ENCODE results near the gene GUCA2B. TPM values are rescaled to one million over a fixed set of nuclear protein-coding genes. Genes with fewer than 3 reads are reported as not detected.
A peak's percentile ranks its signal among the peaks of the same experiment; 100 is the strongest.

GUCA2B gene
- total and polyA plus RNA-seq, 4 donors: 1.2 to 78.5 TPM; not detected in 2

DNA sequence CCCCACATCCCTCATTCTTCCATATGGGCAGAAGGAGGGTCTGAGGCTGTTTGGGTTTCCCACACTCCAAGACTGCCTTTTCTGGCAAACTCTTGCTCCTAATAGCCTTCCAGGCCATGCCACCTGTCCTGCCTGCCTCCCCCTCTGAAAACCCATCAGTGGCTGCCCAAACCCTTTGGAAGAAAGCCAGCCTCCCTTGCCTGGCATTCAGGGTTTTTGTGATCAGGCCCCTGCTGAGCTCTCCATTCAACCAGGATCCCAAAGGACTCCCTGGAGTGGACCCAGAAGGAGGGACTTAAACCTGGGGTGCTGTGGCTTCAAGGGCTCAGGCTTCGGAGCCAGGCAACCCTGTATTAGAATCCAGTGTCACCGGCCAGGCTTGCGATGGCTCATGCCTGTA is 15.6 kb downstream of the GUCA2B start:
- Histone ChIP-seq H3K4me3 (ENCODE audit: low read length in 2 of 2) (no peak overlapping the region), H3K36me3 (ENCODE audit: control insufficient read depth in 1 of 2, insufficient read depth in 2 of 2, low read length in 1 of 2) (no peaks in the 10 kb centered on the region), H3K9me3 (ENCODE audit: control insufficient read depth, low read length) (no peaks in the 10 kb centered on the region), H3K27me3 (ENCODE audit: control insufficient read depth in 1 of 2, insufficient read depth in 2 of 2, low read length in 1 of 2) (no peaks in the 10 kb centered on the region), H3K4me1 (ENCODE audit: control insufficient read depth in 1 of 2, insufficient read depth in 2 of 2, low read length in 2 of 2) (no peaks in the 10 kb centered on the region), H3K27ac (ENCODE audit: low read depth in 1 of 2, low read length in 2 of 2) (no peak overlapping the region)
- DNase-seq (no peak), ATAC-seq (ENCODE audit: low FRiP score) (no peak)
- 94% methylated on average over 3 of the region's 3 CpGs for WGBS, 2 donors
- intact Hi-C loops (cut with DNase I): no loop called here

DNA sequence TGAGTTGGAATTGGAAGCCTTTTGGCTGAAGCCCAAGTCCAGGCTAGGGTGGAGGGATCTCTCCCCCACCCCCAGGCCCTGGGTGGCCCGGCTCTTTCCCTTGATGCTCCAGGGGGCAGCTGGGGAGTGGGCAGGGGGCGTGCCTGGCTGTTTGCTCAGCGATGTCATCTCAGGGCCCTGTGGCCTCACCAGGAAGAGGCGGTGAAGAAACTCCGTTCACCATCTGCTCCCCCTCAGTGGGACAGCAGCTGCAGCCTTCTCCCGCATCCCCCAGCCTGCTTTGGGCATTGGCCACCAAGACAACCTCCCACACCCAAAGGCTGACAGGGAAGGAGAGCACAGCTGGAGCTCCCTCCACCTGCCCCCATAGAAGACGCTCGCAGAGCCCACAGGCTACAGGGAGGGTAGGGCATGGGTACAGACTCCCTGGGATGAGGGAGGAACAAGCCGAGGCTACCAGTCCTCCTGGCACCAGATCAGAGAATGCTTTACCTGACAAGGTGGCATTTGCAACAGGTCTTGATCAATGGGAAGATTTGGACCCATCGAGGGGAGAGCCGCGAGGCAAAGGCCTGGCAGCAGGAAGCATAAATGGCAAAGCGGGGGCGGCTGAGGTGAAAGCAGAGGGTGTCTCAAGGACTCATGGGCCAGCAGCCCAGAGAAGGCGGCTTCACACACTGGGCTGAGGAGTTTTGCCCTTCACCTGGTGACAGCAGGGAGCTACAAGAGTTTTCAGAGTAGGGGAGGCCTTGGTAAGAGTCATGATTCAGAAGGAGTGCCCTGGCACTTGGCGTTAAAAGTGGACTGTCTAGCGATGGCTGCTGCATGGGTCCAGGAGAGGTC is 17.8 kb downstream of the GUCA2B start:
- Histone ChIP-seq H3K4me1 (ENCODE audit: control insufficient read depth in 1 of 2, insufficient read depth in 2 of 2, low read length in 2 of 2) (no peaks in the 10 kb centered on the region), H3K27me3 (ENCODE audit: control insufficient read depth in 1 of 2, insufficient read depth in 2 of 2, low read length in 1 of 2) (no peaks in the 10 kb centered on the region), H3K9me3 (ENCODE audit: control insufficient read depth, low read length) (no peaks in the 10 kb centered on the region), H3K36me3 (ENCODE audit: control insufficient read depth in 1 of 2, insufficient read depth in 2 of 2, low read length in 1 of 2) (no peaks in the 10 kb centered on the region), H3K27ac (ENCODE audit: low read depth in 1 of 2, low read length in 2 of 2) (no peak overlapping the region), H3K4me3 (ENCODE audit: low read length in 2 of 2) (no peak overlapping the region)
- ATAC-seq (ENCODE audit: low FRiP score) (no peak), DNase-seq (no peak)
- intact Hi-C loops (cut with DNase I): loop anchor here in 1 of 2 donors (5.0 to 10.0 kb wide), 2 partner anchors 164 to 599 kb away; partner anchors contain the start of gene FOXJ3
- 66 to 77% methylated on average over 15 to 17 of the region's 17 CpGs for WGBS, 2 donors

GRCh38 chr1:42171679-42172266 is 18.6 kb downstream of the GUCA2B start:
- no peaks in the 10 kb centered on the region for H3K36me3 ChIP-seq (ENCODE audit: control insufficient read depth in 1 of 2, insufficient read depth in 2 of 2, low read length in 1 of 2)
- no peak overlapping the region for H3K4me3 ChIP-seq (ENCODE audit: low read length in 2 of 2)
- ATAC-seq (ENCODE audit: low FRiP score) (no peak), DNase-seq (no peak)
- no peak overlapping the region for H3K27ac ChIP-seq (ENCODE audit: low read depth in 1 of 2, low read length in 2 of 2)
- no peaks in the 10 kb centered on the region for H3K9me3 ChIP-seq (ENCODE audit: control insufficient read depth, low read length)
- WGBS, 2 donors: 79 to 80% methylated on average over 6 of the region's 6 CpGs
- H3K27me3 ChIP-seq (ENCODE audit: control insufficient read depth in 1 of 2, insufficient read depth in 2 of 2, low read length in 1 of 2): no peaks in the 10 kb centered on the region
- H3K4me1 ChIP-seq (ENCODE audit: control insufficient read depth in 1 of 2, insufficient read depth in 2 of 2, low read length in 2 of 2): no peaks in the 10 kb centered on the region
- intact Hi-C loops (cut with DNase I): loop anchor here in 1 of 2 donors (5.0 to 10.0 kb wide), 2 partner anchors 163 to 599 kb away; partner anchors contain the start of gene FOXJ3

DNA sequence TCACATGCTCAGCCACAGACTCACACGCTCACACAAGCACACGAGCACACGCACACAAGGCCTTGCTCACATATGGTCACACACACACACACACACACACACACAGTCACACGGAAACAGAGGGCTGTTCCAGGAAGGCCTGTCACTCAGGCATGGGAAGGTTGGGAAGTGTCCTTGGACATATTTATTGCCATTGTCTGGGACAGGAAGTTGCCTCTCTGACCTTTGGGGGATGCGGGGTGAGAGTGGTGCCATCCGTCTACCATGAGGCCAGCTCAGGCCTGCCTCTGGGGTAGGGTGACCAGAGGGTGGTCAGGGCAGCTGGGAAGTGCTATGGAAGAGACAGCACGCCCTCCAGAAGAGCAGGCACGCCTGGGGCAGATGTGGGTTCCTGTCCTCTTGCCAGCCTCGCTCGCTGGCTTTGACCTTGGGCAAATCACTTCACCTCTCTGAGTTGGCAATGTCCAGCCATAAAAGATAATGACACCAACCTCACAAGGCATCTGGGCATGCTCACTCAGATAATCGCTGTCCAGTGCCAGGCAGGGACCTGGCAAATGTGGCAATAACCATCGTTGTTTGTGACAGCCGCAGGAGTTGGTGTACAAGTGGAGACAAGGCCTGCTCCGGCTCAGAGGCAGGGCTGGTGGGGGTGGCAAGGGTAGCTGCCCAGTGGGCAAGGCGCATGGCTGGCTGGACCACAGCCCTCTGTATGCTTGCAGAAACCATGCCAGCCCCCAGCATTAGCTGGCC is 19.3 kb downstream of the GUCA2B start:
- H3K27me3 ChIP-seq (ENCODE audit: control insufficient read depth in 1 of 2, insufficient read depth in 2 of 2, low read length in 1 of 2): no peaks in the 10 kb centered on the region
- no peak overlapping the region for H3K27ac ChIP-seq (ENCODE audit: low read depth in 1 of 2, low read length in 2 of 2)
- DNase-seq (no peak), ATAC-seq (ENCODE audit: low FRiP score) (no peak)
- intact Hi-C loops (cut with DNase I): loop anchor here (1.0 to 10.0 kb wide), 3 partner anchors 162 to 600 kb away; partner anchors contain the start of gene FOXJ3 (in 1 of the 2)
- WGBS, 2 donors: 55% methylated on average over 15 of the region's 15 CpGs
- no peak overlapping the region for H3K4me3 ChIP-seq (ENCODE audit: low read length in 2 of 2)
- H3K4me1 ChIP-seq (ENCODE audit: control insufficient read depth in 1 of 2, insufficient read depth in 2 of 2, low read length in 2 of 2): no peaks in the 10 kb centered on the region
- H3K36me3 ChIP-seq (ENCODE audit: control insufficient read depth in 1 of 2, insufficient read depth in 2 of 2, low read length in 1 of 2): no peaks in the 10 kb centered on the region
- no peaks in the 10 kb centered on the region for H3K9me3 ChIP-seq (ENCODE audit: control insufficient read depth, low read length)

- intact Hi-C loops (cut with DNase I): loop anchor here (1.0 to 10.0 kb wide), 3 partner anchors 161 to 601 kb away; partner anchors contain the start of gene FOXJ3 (in 1 of the 2)
- H3K4me1 ChIP-seq (ENCODE audit: control insufficient read depth in 1 of 2, insufficient read depth in 2 of 2, low read length in 2 of 2): no peaks in the 10 kb centered on the region
- peak; percentile 77 for ATAC-seq (ENCODE audit: low FRiP score)
- no peak overlapping the region for H3K27ac ChIP-seq (ENCODE audit: low read depth in 1 of 2, low read length in 2 of 2)
- no peaks in the 10 kb centered on the region for H3K27me3 ChIP-seq (ENCODE audit: control insufficient read depth in 1 of 2, insufficient read depth in 2 of 2, low read length in 1 of 2)
- no peaks in the 10 kb centered on the region for H3K36me3 ChIP-seq (ENCODE audit: control insufficient read depth in 1 of 2, insufficient read depth in 2 of 2, low read length in 1 of 2)
- H3K4me3 ChIP-seq (ENCODE audit: low read length in 2 of 2): no peak overlapping the region
- 23 to 25% methylated on average over 9 of the region's 9 CpGs for WGBS, 2 donors
- DNase-seq: peak; percentile 60 to 84
- H3K9me3 ChIP-seq (ENCODE audit: control insufficient read depth, low read length): no peaks in the 10 kb centered on the region
Measured at GRCh38 chr1:42173155-42173933, 20.1 kb downstream of the GUCA2B start.

DNA sequence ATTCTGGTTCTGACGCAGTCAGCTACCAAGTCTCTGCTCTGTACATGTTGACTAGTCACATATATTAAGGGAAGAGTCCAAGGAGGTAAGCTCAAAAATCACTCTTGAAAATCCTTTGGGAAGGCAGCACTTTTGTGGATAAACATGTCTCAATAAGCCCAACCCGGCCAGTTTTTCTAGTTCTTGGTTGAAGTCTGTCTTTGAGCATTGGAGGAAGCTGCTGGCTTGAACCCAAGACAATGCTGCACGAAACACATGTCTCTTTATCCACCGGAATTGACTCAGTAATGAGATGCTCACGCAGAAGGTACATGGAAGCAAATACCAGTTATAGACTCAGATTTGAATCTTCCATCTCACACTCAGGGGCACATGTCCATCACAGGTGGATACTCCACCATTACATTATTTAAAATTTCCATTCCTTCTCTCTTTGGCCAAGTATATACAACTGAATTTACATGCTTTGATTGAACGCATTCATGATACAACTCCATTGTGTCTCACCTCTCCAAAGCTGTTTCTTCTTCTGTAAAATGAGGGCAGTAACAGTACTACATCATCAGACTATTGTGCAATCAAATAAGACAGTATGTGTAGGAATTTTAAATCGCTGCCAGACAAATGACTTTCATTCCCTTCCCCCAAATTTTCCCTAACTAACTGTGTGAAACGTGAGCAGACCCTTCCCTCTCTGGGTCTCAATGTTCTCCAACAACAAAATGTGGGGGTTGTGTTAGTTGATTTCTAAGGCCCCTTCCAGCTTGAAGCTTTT is 20.9 kb downstream of the GUCA2B start:
- no peak overlapping the region for H3K4me3 ChIP-seq (ENCODE audit: low read length in 2 of 2)
- no peaks in the 10 kb centered on the region for H3K4me1 ChIP-seq (ENCODE audit: control insufficient read depth in 1 of 2, insufficient read depth in 2 of 2, low read length in 2 of 2)
- DNase-seq (no peak), ATAC-seq (ENCODE audit: low FRiP score) (no peak)
- H3K9me3 ChIP-seq (ENCODE audit: control insufficient read depth, low read length): no peaks in the 10 kb centered on the region
- WGBS, 2 donors: 91 to 93% methylated on average over 8 of the region's 8 CpGs
- no peaks in the 10 kb centered on the region for H3K36me3 ChIP-seq (ENCODE audit: control insufficient read depth in 1 of 2, insufficient read depth in 2 of 2, low read length in 1 of 2)
- no peak overlapping the region for H3K27ac ChIP-seq (ENCODE audit: low read depth in 1 of 2, low read length in 2 of 2)
- intact Hi-C loops (cut with DNase I): loop anchor here (1.0 to 10.0 kb wide), 3 partner anchors 161 to 602 kb away; partner anchors contain the start of gene FOXJ3 (in 1 of the 2)
- no peaks in the 10 kb centered on the region for H3K27me3 ChIP-seq (ENCODE audit: control insufficient read depth in 1 of 2, insufficient read depth in 2 of 2, low read length in 1 of 2)

DNA sequence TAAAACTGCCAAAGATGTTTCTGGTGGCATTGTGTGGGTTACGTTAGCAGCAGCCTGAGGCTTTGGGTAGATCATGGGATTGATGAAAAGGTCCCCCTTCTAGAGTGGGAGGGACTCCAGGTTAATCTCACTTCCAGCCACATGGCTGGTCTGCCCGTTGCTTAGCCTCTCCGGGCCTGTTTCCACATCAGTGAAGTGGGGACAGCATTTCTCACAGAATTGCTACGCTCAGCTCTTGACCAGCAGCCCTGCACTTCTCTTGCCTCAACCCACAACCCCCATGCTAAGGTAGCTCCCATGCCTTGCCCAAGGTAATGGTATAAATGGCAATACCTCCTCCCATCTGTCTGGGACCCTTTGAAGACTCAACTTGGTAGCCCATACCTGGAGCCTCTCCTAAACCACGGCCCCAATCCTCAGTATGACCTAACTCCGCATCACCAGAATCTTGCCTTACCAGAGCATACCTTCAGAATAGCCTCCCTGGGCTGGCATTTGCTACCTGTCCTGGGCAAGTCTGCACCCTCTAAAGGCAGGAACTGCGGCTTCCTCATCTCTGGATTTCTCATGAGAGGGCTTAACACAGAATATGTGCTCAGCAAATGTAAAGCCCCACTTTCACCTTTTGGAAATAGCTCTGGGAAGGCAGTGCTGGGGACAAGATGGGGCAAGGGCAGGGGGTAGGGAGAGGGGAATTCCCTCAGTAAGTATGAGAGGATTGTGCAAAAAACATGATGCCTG is 22.3 kb downstream of the GUCA2B start:
- Histone ChIP-seq H3K36me3 (ENCODE audit: control insufficient read depth in 1 of 2, insufficient read depth in 2 of 2, low read length in 1 of 2) (no peaks in the 10 kb centered on the region), H3K27me3 (ENCODE audit: control insufficient read depth in 1 of 2, insufficient read depth in 2 of 2, low read length in 1 of 2) (no peaks in the 10 kb centered on the region), H3K9me3 (ENCODE audit: control insufficient read depth, low read length) (no peaks in the 10 kb centered on the region), H3K4me3 (ENCODE audit: low read length in 2 of 2) (no peak overlapping the region), H3K27ac (ENCODE audit: low read depth in 1 of 2, low read length in 2 of 2) (no peak overlapping the region), H3K4me1 (ENCODE audit: control insufficient read depth in 1 of 2, insufficient read depth in 2 of 2, low read length in 2 of 2) (peaks cover 0 to 5% of the 10 kb centered on the region in 2 donors)
- DNase-seq (no peak), ATAC-seq (ENCODE audit: low FRiP score) (no peak)
- intact Hi-C loops (cut with DNase I): loop anchor here in 1 of 2 donors (10.0 kb wide), 1 partner anchor 159 kb away; the partner anchor contains the start of gene FOXJ3
- 92 to 93% methylated on average over 7 of the region's 7 CpGs for WGBS, 2 donors

Data from aorta (tissue), 5 donors.